Breast epithelium (tissue), 3 donors: ENCODE data around the gene STX12.

Experiments used
- POLR2A ChIP-seq: fragments of 450-650 bp; IDR thresholded peaks from one replicate; pipeline ENCODE4 v1.6.1; 2016; ENCODE audit warnings: antibody characterized with exemption, mild to moderate bottlenecking, moderate library complexity
- TF ChIP-seq, protein P1 (sequence below), 3 donors: fragments of 450-650 bp; IDR thresholded peaks; one replicate each; pipeline ENCODE4 v1.5.1; 2016 to 2017; ENCODE audit warnings: antibody characterized with exemption in 3 of 3, mild to moderate bottlenecking in 3 of 3, moderate library complexity in 3 of 3

- TF ChIP-seq, protein P1, sequence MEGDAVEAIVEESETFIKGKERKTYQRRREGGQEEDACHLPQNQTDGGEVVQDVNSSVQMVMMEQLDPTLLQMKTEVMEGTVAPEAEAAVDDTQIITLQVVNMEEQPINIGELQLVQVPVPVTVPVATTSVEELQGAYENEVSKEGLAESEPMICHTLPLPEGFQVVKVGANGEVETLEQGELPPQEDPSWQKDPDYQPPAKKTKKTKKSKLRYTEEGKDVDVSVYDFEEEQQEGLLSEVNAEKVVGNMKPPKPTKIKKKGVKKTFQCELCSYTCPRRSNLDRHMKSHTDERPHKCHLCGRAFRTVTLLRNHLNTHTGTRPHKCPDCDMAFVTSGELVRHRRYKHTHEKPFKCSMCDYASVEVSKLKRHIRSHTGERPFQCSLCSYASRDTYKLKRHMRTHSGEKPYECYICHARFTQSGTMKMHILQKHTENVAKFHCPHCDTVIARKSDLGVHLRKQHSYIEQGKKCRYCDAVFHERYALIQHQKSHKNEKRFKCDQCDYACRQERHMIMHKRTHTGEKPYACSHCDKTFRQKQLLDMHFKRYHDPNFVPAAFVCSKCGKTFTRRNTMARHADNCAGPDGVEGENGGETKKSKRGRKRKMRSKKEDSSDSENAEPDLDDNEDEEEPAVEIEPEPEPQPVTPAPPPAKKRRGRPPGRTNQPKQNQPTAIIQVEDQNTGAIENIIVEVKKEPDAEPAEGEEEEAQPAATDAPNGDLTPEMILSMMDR (IDR thresholded peaks at IDR 0.05): no peak
- no peak for TF ChIP-seq POLR2A
Observed at GRCh38 chr1:27831568-27832410, 58.8 kb downstream of the STX12 start.
